HS-27A (cell line): ENCODE results near the gene WIPF2.
"Not testable (repeated sequence)": the region's sequence is repeated elsewhere in the genome, so short reads cannot be mapped to it uniquely, and the experiment has no call there.

ENCODE experiments used
- DNase-seq: peaks from one replicate; pipeline ENCODE4 v3.0.0-alpha.2; 2012; ENCODE audit warnings: low read depth, missing footprints

WIPF2 gene

GRCh38 chr17:40295488-40296436, 76.7 kb downstream of the WIPF2 start:
- no peak for DNase-seq

GRCh38 chr17:40297511-40297910, 78.4 kb downstream of the WIPF2 start:
- no peak for DNase-seq

GRCh38 chr17:40298726-40299125, 79.6 kb downstream of the WIPF2 start:
- no peak for DNase-seq

- DNase-seq = not testable (repeated sequence)
Observed at GRCh38 chr17:40299159-40299757, 80.2 kb downstream of the WIPF2 start.

GRCh38 chr17:40301315-40301714, 82.2 kb downstream of the WIPF2 start:
- DNase-seq = no peak

GRCh38 chr17:40303009-40303657, 84.0 kb downstream of the WIPF2 start:
- no peak for DNase-seq

GRCh38 chr17:40303708-40304551, 84.8 kb downstream of the WIPF2 start:
- no peak for DNase-seq

GRCh38 chr17:40304552-40304863, 85.4 kb downstream of the WIPF2 start:
- DNase-seq = not testable (repeated sequence)

GRCh38 chr17:40304866-40305265, 85.8 kb downstream of the WIPF2 start:
- DNase-seq = not testable (repeated sequence)

- DNase-seq = no peak
Observed at GRCh38 chr17:40306395-40306794, 87.3 kb downstream of the WIPF2 start.

- DNase-seq = no peak
Observed at GRCh38 chr17:40307001-40307730, 88.1 kb downstream of the WIPF2 start.

- no peak for DNase-seq
Observed at GRCh38 chr17:40307740-40308239, 88.7 kb downstream of the WIPF2 start.

GRCh38 chr17:40309031-40309948, 90.2 kb downstream of the WIPF2 start, which contains the start of gene RARA:
RARA (plus strand) TSS chr17:40309180; CDS start chr17:40331219, 22,039 bp downstream.
- DNase-seq = no peak

- no peak for DNase-seq
Observed at GRCh38 chr17:40309949-40310510, 90.9 kb downstream of the WIPF2 start.

- DNase-seq = no peak
Observed at GRCh38 chr17:40310882-40311391, 91.8 kb downstream of the WIPF2 start.

- no peak for DNase-seq
Observed at GRCh38 chr17:40311575-40311974, 92.5 kb downstream of the WIPF2 start.

- DNase-seq = no peak
Observed at GRCh38 chr17:40312131-40312731, 93.1 kb downstream of the WIPF2 start.

GRCh38 chr17:40312893-40313667, 94.0 kb downstream of the WIPF2 start:
- no peak for DNase-seq
